CD4-positive, CD25-positive, alpha-beta regulatory T cell (primary cell): ENCODE results near the gene PDE7B. TPM values are rescaled to one million over a fixed set of nuclear protein-coding genes. Genes with fewer than 3 reads are reported as not detected.

Experiments used
- ATAC-seq, 2 donors: fragments of 150-1000 bp; cut with Tn5 transposase; one replicate each; pipeline ENCODE4 v1.10.0; 2021; ENCODE audit warnings: low read depth in 2 of 2, moderate number of reproducible peaks in 2 of 2, moderate library complexity in 1 of 2
- DNase-seq, 3 donors: peaks; one replicate each; pipeline versions ENCODE4 v3.0.0 to v3.0.0-alpha.2; 2012 to 2022; ENCODE audit warnings: mixed read lengths in 1 of 3
- H3K27ac ChIP-seq: one replicate; pipeline ENCODE4 v1.7.0; 2013; ENCODE audit warnings: mild to moderate bottlenecking, low read length; ENCODE audit not compliant: insufficient read depth, poor library complexity, severe bottlenecking
- H3K27me3 ChIP-seq: one replicate; pipeline ENCODE4 v1.7.0; 2013; ENCODE audit warnings: low read length; ENCODE audit not compliant: control insufficient read depth, insufficient read depth
- H3K36me3 ChIP-seq: one replicate; pipeline ENCODE4 v1.7.0; 2013; ENCODE audit warnings: mild to moderate bottlenecking, low read length, moderate library complexity; ENCODE audit not compliant: control insufficient read depth, insufficient read depth
- H3K4me1 ChIP-seq: 2 replicates; pipeline ENCODE4 v1.7.0; 2013; ENCODE audit warnings: mild to moderate bottlenecking, low read length; ENCODE audit not compliant: insufficient read depth, control insufficient read depth, poor library complexity, severe bottlenecking
- H3K4me3 ChIP-seq: one replicate; pipeline ENCODE4 v1.7.0; 2013; ENCODE audit warnings: low read depth, mild to moderate bottlenecking, low read length, moderate library complexity
- H3K9me3 ChIP-seq, 2 experiments: 1 replicate in 1 of 2; 2 replicates in 1 of 2; pipeline ENCODE4 v1.7.0; 2013; ENCODE audit warnings: low read length in 2 of 2, mild to moderate bottlenecking in 1 of 2, moderate library complexity in 1 of 2; ENCODE audit not compliant: control insufficient read depth in 2 of 2
- H3K27ac Mint-ChIP-seq, 3 donors: one replicate each; pipeline ENCODE4 v1.8.0; 2020 to 2022; ENCODE audit warnings: mild to moderate bottlenecking in 3 of 3, mixed read lengths in 3 of 3, moderate library complexity in 2 of 3
- H3K27me3 Mint-ChIP-seq: one replicate; pipeline ENCODE4 v1.8.0; 2022; ENCODE audit warnings: mild to moderate bottlenecking, mixed read lengths
- H3K36me3 Mint-ChIP-seq: one replicate; pipeline ENCODE4 v1.8.0; 2020; ENCODE audit warnings: mixed read lengths
- H3K4me1 Mint-ChIP-seq, 4 donors: one replicate each; pipeline ENCODE4 v1.8.0; 2020 to 2022; ENCODE audit warnings: mixed read lengths in 4 of 4, mild to moderate bottlenecking in 1 of 4
- H3K4me3 Mint-ChIP-seq, 4 donors: one replicate each; pipeline ENCODE4 v1.8.0; 2020 to 2022; ENCODE audit warnings: mild to moderate bottlenecking in 4 of 4, mixed read lengths in 4 of 4, moderate library complexity in 3 of 4
- H3K9me3 Mint-ChIP-seq, 7 donors: one replicate each; pipeline ENCODE4 v1.8.0; 2020 to 2022; ENCODE audit warnings: mixed read lengths in 7 of 7, mild to moderate bottlenecking in 3 of 7, moderate library complexity in 2 of 7
- polyA plus RNA-seq, 4 donors: library from polyadenylated mRNA; unstranded; fragments of 300-500 nt; fragmentation: Illumina TruSeq; gene quantifications; one replicate each; pipeline ENCODE4 v1.2.3, GENCODE V29; 2021
- total RNA-seq: library from RNA; stranded (reverse); gene quantifications from one replicate; pipeline ENCODE4 v1.2.3, GENCODE V29; 2022

PDE7B gene
- total and polyA plus RNA-seq, 5 donors from 2014 or later: 0.03 to 0.25 (median 0.07) TPM; not detected in 1

DNA sequence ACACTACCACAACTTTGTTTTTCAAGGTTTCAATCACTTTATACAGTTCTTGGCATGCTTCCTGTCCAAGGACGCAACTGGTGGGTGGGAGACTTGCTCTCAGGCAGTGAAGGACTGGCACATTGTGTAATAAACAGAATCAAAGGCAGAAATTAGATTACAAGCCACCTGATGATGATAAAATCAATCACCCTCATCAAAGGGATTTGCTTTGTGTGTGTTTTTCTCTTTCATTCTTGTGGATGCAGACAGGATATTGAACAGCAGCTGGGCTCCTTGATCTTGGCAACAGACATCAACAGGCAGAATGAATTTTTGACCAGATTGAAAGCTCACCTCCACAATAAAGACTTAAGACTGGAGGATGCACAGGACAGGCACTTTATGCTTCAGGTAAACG, 327.2 kb downstream of the PDE7B start:
- Histone ChIP-seq H3K4me1 (no peaks in the 10 kb centered on the region), H3K9me3 (no peaks in the 10 kb centered on the region), H3K36me3 (no peaks in the 10 kb centered on the region), H3K27ac (no peak overlapping the region), H3K27me3 (no peaks in the 10 kb centered on the region), H3K4me3 (no peak overlapping the region)
- Mint-ChIP-seq H3K9me3 (peaks cover 0 to 2% (median 0%) of the 10 kb centered on the region in 7 donors), H3K36me3 (no peaks in the 10 kb centered on the region), H3K4me1 (peaks cover 0 to 2% (median 0%) of the 10 kb centered on the region in 4 donors), H3K4me3 (no peak overlapping the region), H3K27ac (no peak overlapping the region), H3K27me3 (peaks cover 4% of the 10 kb centered on the region)
- no peak for ATAC-seq
- DNase-seq: no peak

DNA sequence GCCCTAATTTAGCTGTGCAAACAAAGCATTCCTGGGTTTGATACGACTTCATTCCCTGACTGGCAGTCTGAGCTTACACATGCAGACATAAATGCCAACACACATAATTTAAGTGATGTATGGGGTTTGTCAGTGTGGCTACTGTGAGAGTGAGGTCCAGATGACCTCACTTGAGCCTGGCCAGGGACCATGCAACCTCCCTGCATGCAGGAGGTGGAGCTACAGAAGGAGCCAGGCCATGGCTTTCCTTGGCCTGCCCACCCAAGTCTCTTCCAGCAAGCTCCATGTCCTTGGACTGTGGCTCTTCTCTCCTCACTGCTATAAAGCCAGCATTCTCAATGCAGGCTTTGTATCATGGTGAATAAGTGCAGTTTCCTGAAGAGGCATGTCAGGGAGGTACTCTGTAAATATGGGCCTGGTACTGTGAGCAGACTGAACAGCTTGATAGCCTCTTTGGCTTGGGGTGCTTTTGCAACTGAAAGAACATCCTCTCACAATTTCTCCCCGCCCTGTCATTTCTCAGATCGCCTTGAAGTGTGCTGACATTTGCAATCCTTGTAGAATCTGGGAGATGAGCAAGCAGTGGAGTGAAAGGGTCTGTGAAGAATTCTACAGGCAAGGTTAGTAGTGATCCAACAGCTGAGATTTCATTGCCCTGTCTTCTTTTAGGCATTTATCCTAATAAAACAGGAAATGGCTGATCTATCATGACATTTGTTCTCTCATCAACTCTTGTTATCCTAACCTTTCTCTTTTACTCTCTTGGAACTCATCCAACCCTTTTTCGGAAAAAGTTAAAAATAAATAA, 329.4 kb downstream of the PDE7B start:
- Histone ChIP-seq H3K27ac (no peak overlapping the region), H3K27me3 (no peaks in the 10 kb centered on the region), H3K4me3 (no peak overlapping the region), H3K36me3 (no peaks in the 10 kb centered on the region), H3K4me1 (no peaks in the 10 kb centered on the region), H3K9me3 (no peaks in the 10 kb centered on the region)
- Mint-ChIP-seq H3K27ac (no peak overlapping the region), H3K27me3 (peaks cover 4% of the 10 kb centered on the region), H3K9me3 (peaks cover 0 to 2% (median 0%) of the 10 kb centered on the region in 7 donors), H3K36me3 (no peaks in the 10 kb centered on the region), H3K4me1 (no peaks in the 10 kb centered on the region), H3K4me3 (no peak overlapping the region)
- no peak for ATAC-seq
- no peak for DNase-seq

DNA sequence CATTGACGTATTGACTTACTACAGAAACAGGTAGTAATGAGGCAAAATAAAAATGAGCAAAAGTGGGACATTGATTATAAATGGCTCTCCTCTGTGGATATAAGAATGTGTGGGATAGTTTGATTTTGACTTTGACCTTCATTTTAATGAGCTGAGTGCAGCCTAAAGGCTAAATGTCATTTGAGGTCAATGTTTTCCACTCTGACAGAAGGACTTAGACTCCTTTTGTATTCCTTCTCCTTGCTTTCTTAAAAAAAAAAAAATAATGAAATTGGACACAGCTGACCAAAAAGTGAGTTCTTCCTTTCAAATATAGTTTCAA, 330.0 kb downstream of the PDE7B start:
- no peak overlapping the region for H3K4me3 Mint-ChIP-seq

DNA sequence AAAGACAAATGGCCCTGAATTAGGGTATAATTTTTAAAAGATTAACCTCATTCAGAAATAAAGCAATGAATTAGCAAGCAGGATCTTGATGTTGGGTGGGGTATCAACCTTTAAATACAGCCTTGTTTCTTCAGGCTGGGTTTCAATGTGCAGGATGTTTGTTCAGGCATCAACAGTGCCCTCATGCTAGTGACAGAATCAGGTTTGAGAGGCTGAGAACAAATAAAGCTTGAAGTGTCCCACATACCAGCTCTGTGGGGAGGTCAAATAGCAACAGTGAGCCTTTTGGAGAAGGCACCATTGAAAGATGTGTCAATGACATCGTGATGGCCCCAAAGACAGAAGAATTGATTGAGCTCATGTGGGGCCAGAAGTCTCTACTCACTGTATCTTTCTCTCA, 330.4 kb downstream of the PDE7B start:
- DNase-seq: no peak
- H3K27me3 Mint-ChIP-seq: peaks cover 4% of the 10 kb centered on the region
- no peaks in the 10 kb centered on the region for H3K4me1 ChIP-seq
- no peaks in the 10 kb centered on the region for H3K4me1 Mint-ChIP-seq
- H3K27ac Mint-ChIP-seq: no peak overlapping the region
- H3K36me3 ChIP-seq: no peaks in the 10 kb centered on the region
- H3K4me3 ChIP-seq: no peak overlapping the region
- no peak for ATAC-seq
- H3K4me3 Mint-ChIP-seq: no peak overlapping the region
- H3K9me3 ChIP-seq: no peaks in the 10 kb centered on the region
- H3K36me3 Mint-ChIP-seq: no peaks in the 10 kb centered on the region
- H3K27ac ChIP-seq: no peak overlapping the region
- H3K9me3 Mint-ChIP-seq: peaks cover 0 to 2% (median 0%) of the 10 kb centered on the region in 7 donors
- no peaks in the 10 kb centered on the region for H3K27me3 ChIP-seq

More for the DNA sequence above, 330.0 kb downstream of the PDE7B start:
- H3K36me3 Mint-ChIP-seq: no peaks in the 10 kb centered on the region
- DNase-seq (no peak), ATAC-seq (no peak)
- no peaks in the 10 kb centered on the region for H3K4me1 Mint-ChIP-seq
- no peak overlapping the region for H3K27ac Mint-ChIP-seq
- Histone ChIP-seq H3K27me3 (no peaks in the 10 kb centered on the region), H3K36me3 (no peaks in the 10 kb centered on the region), H3K4me1 (no peaks in the 10 kb centered on the region), H3K9me3 (no peaks in the 10 kb centered on the region), H3K27ac (no peak overlapping the region), H3K4me3 (no peak overlapping the region)
- H3K27me3 Mint-ChIP-seq: peaks cover 4% of the 10 kb centered on the region
- peaks cover 0 to 2% (median 0%) of the 10 kb centered on the region in 7 donors for H3K9me3 Mint-ChIP-seq

DNA sequence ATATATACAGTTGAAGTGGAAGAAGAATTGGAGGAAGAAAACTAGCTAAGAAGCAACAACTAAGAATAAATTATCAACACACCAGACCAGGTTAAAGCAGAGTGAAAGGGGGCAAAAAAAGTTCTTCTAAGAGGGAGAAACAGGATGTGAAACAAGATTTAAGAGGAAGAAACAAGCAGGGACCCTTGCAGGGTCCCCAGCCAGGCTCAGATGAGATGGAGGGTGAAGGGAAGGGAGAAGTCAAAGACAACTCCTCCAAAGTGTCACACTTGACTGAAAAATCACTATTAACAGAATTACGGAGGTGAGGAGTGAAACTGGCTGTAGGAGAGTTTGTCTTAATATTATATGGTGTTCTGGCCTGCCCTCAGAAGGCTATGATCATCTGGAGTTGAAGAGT, 333.2 kb downstream of the PDE7B start:
- H3K36me3 Mint-ChIP-seq: no peaks in the 10 kb centered on the region
- no peaks in the 10 kb centered on the region for H3K27me3 Mint-ChIP-seq
- Histone ChIP-seq H3K27ac (no peak overlapping the region), H3K4me3 (no peak overlapping the region), H3K36me3 (no peaks in the 10 kb centered on the region), H3K4me1 (no peaks in the 10 kb centered on the region), H3K9me3 (no peaks in the 10 kb centered on the region), H3K27me3 (no peaks in the 10 kb centered on the region)
- H3K27ac Mint-ChIP-seq: no peak overlapping the region
- no peaks in the 10 kb centered on the region for H3K4me1 Mint-ChIP-seq
- DNase-seq: no peak
- no peak for ATAC-seq
- no peaks in the 10 kb centered on the region for H3K9me3 Mint-ChIP-seq
- H3K4me3 Mint-ChIP-seq: no peak overlapping the region

DNA sequence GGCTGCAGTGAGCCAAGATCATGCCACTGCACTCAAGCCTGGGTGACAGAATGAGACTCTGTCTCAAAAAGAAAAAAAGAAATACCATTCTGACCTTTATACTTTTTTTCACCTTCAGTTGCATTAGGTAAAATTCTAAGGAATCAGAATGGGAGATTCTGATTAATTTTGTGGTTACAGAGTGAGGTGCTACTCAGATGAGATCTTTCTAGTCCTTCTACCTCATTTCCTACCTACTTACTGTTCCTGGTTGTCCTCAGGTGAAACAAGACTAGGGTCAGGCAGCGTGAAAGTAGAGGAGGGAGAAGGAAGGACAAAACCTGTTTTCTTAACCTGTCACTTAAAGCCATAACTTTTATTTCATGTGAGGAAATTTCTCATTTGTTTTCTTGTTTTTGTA, 334.9 kb downstream of the PDE7B start:
- Histone ChIP-seq H3K27ac (no peak overlapping the region), H3K9me3 (no peaks in the 10 kb centered on the region), H3K36me3 (no peaks in the 10 kb centered on the region), H3K4me3 (no peak overlapping the region), H3K27me3 (no peaks in the 10 kb centered on the region), H3K4me1 (no peaks in the 10 kb centered on the region)
- no peaks in the 10 kb centered on the region for H3K9me3 Mint-ChIP-seq
- H3K27ac Mint-ChIP-seq: no peak overlapping the region
- DNase-seq: no peak
- no peaks in the 10 kb centered on the region for H3K4me1 Mint-ChIP-seq
- no peaks in the 10 kb centered on the region for H3K36me3 Mint-ChIP-seq
- no peak overlapping the region for H3K4me3 Mint-ChIP-seq
- no peaks in the 10 kb centered on the region for H3K27me3 Mint-ChIP-seq
- ATAC-seq: no peak

DNA sequence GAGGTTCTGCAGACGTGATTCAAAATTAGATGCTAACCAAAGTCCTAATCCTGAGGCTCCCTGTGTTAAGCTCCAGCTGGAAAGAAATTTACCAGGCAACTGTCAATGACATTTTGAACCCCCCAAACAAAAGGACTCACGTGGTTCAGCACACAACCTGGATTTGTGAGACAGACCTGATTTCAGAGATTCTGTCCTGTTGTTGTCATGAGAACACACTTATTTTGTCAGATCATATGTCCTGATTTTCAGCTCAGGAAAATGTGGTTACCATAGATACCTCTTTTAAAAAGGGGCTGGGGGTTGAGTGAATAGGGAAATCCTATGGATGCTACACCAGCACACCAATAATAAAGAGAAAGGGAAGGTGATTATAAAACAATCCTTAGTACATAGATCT, 337.0 kb downstream of the PDE7B start:
- H3K36me3 Mint-ChIP-seq: no peaks in the 10 kb centered on the region

DNA sequence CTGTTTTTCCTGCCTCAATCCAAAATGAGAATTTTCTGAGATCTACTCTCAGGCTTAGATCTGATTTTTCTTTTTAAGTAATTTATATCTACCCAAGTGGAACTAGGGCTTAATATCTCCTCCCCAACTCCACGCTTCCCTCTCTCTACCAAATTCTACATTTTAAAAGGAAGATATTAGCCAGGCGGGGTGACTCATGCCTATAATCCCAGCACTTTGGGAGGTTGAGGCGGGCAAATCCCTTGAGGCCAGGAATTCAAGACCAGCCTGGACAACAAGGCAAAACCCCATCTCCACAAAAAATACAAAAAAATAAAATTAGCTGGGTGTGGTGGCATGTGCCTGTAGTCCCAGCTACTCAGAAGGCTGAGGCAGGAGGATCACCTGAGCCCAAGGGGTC, 337.6 kb downstream of the PDE7B start:
- H3K27me3 Mint-ChIP-seq: no peaks in the 10 kb centered on the region

More for the DNA sequence above, 337.0 kb downstream of the PDE7B start:
- Histone ChIP-seq H3K4me3 (no peak overlapping the region), H3K27me3 (no peaks in the 10 kb centered on the region), H3K9me3 (no peaks in the 10 kb centered on the region), H3K36me3 (no peaks in the 10 kb centered on the region), H3K27ac (no peak overlapping the region), H3K4me1 (no peaks in the 10 kb centered on the region)
- H3K27ac Mint-ChIP-seq: no peak overlapping the region
- no peak overlapping the region for H3K4me3 Mint-ChIP-seq
- H3K4me1 Mint-ChIP-seq: peaks cover 0 to 1% (median 0%) of the 10 kb centered on the region in 4 donors
- no peaks in the 10 kb centered on the region for H3K9me3 Mint-ChIP-seq
- no peak for DNase-seq
- ATAC-seq: no peak
- no peaks in the 10 kb centered on the region for H3K27me3 Mint-ChIP-seq

More for the DNA sequence above, 337.6 kb downstream of the PDE7B start:
- Mint-ChIP-seq H3K36me3 (no peaks in the 10 kb centered on the region), H3K27ac (no peak overlapping the region), H3K4me3 (no peak overlapping the region), H3K4me1 (peaks cover 0 to 4% (median 0%) of the 10 kb centered on the region in 4 donors), H3K9me3 (peaks cover 0 to 2% (median 0%) of the 10 kb centered on the region in 7 donors)
- H3K4me1 ChIP-seq: no peaks in the 10 kb centered on the region
- H3K36me3 ChIP-seq: no peaks in the 10 kb centered on the region
- DNase-seq (no peak), ATAC-seq (no peak)
- no peak overlapping the region for H3K4me3 ChIP-seq
- no peak overlapping the region for H3K27ac ChIP-seq
- H3K9me3 ChIP-seq: no peaks in the 10 kb centered on the region
- H3K27me3 ChIP-seq: no peaks in the 10 kb centered on the region
